Keratinocyte (primary cell): ENCODE data around the gene ERBB4.

Experiments
- EZH2 ChIP-seq: IDR thresholded peaks from one replicate; pipeline ENCODE4 v1.6.1; 2012; ENCODE audit warnings: inconsistent platforms, mild to moderate bottlenecking, low read length, moderate library complexity
- TF ChIP-seq, protein P1 (sequence below), 3 experiments: IDR thresholded peaks in 1 of 3; conservative IDR thresholded peaks in 1 of 3; optimal IDR thresholded peaks in 1 of 3; 2 replicates in 2 of 3; 3 replicates in 1 of 3; pipeline versions ENCODE3 to v1.5.1; 2011; ENCODE audit warnings: low read length in 3 of 3, mild to moderate bottlenecking in 3 of 3, moderate library complexity in 2 of 3, control low read depth in 1 of 3, inconsistent platforms in 1 of 3; ENCODE audit not compliant: insufficient read depth in 2 of 3; ENCODE audit errors: extremely low read depth in 1 of 3

DNA sequence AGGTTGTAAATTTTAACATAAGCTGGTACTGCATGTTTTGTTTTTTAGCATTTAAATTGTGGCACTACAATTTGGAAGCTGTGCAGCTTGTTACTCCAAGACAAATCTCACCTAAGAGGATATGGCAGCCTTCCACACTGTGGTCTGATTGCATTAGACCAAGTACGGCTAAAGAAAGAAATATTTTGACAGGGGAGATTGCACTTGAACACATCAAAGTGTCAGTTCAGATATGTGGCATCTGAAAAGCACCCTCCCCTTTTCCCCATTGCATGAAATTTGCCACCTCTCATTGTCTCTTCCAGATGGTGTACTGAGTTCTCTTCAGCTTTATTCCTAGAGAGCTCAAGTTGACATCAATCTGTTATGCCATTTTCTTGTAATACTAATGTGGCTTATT, 295.9 kb downstream of the ERBB4 start:
- TF ChIP-seq, protein P1, sequence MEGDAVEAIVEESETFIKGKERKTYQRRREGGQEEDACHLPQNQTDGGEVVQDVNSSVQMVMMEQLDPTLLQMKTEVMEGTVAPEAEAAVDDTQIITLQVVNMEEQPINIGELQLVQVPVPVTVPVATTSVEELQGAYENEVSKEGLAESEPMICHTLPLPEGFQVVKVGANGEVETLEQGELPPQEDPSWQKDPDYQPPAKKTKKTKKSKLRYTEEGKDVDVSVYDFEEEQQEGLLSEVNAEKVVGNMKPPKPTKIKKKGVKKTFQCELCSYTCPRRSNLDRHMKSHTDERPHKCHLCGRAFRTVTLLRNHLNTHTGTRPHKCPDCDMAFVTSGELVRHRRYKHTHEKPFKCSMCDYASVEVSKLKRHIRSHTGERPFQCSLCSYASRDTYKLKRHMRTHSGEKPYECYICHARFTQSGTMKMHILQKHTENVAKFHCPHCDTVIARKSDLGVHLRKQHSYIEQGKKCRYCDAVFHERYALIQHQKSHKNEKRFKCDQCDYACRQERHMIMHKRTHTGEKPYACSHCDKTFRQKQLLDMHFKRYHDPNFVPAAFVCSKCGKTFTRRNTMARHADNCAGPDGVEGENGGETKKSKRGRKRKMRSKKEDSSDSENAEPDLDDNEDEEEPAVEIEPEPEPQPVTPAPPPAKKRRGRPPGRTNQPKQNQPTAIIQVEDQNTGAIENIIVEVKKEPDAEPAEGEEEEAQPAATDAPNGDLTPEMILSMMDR (optimal IDR thresholded peaks at IDR 0.05 in 1 of 3, IDR thresholded peaks at IDR 0.05 in 1 of 3, conservative IDR thresholded peaks at IDR 0.05 in 1 of 3; ENCODE audit: extremely low read depth in 1 of 3, insufficient read depth in 2 of 3, low read length in 3 of 3), result no peak
- TF ChIP-seq EZH2, result no peak
